Cerebellar nuclear complex (tissue), 1 donor: ENCODE data around the gene CNTN5.
"Not testable (repeated sequence)": the region's sequence is repeated elsewhere in the genome, so short reads cannot be mapped to it uniquely, and the experiment has no call there.

Source experiments
- DNase-seq, 2 experiments: peaks; one replicate each; lab custom pipeline; 2025; lab: John Stamatoyannopoulos, UW

Gene CNTN5

DNA sequence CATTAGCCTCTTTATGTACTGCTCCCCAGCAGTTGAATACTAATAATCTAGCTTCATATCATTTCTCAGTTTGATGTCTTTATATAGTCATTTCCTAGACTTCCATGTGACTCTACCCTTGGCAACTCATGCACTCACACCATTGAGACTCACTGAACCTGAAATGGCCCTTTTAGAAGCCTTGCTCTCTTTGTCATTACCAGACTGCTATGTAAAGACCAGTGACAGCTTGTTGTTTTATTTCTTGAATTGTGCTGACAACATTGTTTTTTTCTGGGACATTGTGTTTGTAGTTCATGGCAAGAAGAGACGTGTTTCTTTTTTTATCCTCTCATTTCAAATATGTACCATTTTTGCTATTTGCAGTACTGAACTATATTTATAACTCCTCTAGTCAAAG lies 256.5 kb downstream of the CNTN5 start:
- DNase-seq: no peak

DNA sequence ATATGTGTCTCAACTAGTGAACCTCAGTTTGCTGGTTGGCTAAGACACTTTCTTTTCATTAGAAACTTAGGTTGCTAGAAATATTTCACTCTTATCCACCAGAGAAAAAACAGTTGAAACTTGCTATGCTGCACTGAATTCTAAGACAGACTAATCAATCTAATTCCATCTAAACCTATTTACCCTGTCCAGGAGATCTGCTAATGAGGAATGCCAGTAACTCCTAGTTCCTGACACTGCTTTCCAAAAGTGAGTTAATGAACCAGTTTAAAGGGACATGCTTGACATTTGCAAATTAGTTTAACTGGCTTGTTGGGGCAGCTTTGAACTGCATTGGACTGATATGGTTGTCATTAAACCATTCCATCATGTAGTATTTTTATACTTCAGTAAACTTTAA lies 258.5 kb downstream of the CNTN5 start:
- no peak for DNase-seq

DNA sequence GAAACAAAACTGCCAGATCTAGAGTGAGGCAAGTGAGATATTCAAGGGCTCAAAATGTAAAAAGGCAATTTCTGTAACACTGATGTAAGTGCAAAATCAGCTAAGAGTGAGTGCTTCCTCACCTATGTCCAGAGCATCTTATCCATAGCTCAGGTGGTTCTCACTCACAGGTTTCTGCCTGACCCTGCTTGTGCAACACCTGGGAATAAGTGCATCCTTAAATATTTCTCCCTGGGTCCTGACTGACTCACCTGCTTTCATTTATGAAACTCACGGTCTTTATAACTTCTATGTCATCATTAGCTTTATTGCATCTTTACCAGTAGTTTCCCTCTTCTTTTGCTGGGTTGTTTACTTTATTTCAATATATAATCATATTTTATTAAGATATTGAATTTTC lies 260.6 kb downstream of the CNTN5 start:
- DNase-seq: no peak

DNA sequence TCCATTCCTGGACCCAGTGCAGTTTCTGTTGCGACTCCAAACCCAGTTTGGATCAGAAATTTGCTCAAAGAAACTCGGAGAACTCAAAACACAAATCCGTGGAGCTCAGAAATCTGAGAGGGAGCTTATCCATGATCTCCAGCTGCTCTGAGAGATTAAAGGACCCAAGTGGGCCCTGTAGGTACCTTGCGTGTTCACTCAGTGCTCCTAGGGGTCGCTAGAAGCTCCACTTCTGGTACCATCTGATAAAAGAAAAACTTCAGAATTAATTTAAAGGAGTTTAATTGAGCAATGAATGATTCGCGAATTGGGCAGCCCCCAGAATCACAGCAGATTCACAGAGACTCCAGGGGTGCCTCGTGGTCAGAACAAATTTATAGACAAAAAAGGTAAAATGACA lies 277.2 kb downstream of the CNTN5 start:
- not testable (repeated sequence) for DNase-seq

DNA sequence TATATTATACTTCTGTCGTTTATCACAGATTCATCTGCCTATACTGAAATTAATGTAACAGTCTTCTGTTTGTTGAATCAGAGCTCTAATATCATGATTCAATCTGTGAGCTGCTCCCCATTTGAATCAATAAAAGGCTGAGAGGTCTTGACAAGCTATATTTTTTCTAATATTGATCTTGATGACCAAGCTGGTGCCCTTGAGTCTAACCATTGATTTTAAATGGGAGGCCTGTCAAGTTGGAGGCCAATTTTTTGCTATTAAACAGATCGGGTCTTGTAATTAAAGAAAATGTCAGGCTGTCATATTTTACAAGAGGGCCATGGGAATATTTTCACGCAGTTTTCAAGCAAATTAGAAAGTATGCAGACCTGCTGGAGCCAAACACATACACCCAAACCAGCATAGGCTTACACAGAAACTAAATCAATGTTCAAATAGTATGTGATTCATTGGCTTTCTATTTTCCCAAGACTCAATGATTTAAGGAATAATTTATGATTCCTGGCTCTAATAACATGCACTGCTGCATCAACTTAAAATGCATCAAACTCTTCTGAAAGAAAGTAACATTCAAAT lies 286.9 kb downstream of the CNTN5 start:
- no peak for DNase-seq

DNA sequence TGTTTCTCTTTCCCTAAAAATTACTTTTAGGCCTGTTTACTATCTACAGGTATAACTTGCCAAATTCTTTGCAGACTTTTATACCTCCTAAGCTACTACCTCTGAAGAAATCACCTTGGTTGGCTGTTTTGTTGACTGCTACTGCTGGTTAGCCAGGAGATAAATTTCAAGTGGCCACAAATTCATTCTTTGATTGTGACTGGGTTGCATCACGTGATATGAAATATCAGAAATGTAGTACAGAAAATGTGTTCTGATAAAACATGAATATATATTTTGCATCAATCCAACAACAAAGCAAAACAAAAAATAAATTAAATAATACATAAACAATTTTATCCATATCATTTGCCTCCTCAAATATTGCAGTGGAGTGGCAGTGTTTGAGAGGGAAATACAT lies 291.1 kb downstream of the CNTN5 start:
- no peak for DNase-seq

DNA sequence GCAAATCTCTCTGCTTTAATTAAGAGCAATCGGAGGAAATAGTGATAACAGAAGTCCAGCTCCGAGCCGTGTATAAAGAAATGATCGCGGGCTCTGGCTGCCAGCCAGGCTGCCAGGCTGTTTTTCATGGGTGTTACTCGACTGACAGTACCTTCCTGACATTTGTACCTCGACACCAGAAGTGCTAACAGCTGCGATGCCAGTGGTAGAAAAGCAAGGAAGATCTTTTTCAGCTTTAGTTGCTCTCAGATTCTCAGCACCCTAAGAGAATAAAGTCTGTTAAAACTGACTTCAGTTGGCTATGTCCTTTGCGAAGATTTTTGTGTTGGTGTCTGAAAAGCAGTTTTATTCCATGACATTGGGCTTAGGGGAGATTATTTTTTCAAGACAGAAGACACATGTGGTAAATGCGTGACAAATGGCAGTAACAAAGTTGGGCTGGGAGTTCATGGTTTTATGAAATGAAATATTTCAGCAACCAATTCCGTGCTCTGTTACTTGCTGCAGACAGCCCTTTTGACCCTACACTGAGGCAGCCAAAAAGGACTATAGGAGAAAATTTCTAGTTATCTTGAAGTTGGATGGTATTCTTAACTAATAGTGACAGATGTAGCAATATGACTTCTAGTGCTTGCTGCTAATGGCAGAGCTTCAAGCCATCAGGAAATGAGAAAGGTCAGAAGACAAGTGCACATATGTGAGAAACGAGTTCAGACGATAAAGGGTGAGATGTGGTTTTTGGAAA lies 296.2 kb downstream of the CNTN5 start:
- DNase-seq: no peak

DNA sequence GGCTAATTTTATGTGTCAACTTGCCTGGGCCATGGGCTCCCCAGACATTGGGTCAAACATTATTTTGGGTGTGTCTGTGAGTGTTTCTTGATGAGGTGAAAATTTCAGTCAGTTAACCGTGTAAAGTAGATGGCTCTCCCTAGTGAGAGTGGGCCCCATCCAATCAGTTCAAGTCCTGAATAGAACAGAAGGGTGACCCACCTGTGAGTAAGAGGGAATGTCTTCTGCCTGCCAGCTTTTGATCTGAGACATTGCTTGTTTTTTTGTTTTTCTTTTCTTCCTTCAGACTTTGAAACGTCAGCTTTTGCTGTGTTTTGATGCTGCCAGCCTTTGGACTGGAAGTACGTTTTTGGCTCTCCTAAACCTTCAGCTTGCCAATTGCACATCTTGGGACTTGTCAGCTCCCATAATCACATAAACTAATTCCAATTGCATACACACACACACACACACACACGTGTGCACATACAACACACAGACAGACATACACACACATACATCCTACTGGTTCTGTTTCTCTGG lies 300.1 kb downstream of the CNTN5 start:
- no peak for DNase-seq

DNA sequence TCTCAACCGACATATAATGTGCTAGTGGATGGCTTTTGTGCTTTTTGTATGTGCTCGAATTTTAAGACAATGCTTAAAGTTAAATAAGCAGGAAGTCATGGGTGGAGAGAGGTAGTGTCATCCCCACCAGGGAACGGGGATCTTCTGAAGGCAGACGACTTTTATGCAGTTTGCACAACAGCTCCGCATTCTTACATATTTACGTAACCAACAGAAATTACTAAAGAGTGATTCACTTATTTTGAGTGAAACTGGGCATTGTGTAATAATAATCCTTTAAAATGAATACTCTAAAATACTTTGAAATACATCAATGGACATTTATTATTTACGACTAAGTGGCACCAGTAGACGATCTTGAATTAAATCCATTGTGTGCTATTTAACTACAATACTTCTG lies 305.1 kb downstream of the CNTN5 start:
- DNase-seq: no peak

DNA sequence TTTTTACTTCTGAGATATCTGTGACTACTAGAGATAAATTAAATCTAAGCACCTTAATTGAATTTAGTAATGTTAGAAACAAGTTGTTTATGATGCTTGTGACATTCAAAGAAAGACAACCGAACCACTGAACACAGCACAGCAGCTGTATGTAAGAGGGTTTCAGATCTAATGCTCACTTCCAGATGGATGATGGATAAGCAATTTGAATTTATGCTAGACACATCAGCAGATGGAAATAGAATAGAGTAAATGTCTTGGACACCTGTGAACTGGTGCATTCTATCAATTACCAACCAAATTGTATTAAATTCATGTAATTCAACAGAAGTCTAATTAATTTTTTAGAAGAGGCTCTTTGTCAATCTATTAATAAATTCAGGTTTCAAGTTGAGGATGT lies 306.3 kb downstream of the CNTN5 start:
- DNase-seq: no peak

DNA sequence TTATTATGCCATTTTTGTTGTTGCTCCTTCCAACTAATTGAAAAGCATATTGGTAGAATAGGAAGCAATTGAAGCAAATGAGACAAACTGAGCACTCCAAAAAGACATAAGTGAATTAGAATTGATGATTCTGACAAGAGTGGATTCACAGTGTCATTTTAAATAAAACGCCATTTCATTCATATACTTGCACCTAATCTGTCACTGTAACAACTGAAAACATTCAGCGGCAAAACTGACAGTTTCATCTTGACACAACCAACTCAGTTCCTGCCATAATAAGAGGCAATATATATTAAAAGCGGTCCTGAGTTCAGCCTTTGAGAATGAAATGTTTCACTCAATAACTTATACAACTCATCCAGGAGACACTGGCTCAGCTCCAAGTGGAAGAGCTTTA lies 306.8 kb downstream of the CNTN5 start:
- DNase-seq: no peak

DNA sequence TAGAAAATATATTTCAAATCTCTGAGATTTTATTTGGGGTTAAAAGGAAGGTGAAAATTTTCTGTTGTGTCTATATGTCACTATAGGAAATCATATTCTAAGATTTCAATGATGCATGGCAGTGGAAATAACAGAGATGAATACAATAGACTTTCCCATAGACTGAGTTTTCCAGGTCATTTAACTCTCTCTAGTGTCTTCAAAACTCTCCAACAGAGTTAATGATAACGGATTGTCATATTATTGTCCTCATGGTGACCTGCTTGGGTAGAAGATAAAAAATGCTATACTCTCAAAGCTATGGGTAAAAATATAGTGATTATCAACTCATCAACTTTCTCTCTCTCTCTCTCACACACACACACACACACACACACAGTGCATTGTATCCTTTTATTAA lies 312.9 kb downstream of the CNTN5 start:
- no peak for DNase-seq

DNA sequence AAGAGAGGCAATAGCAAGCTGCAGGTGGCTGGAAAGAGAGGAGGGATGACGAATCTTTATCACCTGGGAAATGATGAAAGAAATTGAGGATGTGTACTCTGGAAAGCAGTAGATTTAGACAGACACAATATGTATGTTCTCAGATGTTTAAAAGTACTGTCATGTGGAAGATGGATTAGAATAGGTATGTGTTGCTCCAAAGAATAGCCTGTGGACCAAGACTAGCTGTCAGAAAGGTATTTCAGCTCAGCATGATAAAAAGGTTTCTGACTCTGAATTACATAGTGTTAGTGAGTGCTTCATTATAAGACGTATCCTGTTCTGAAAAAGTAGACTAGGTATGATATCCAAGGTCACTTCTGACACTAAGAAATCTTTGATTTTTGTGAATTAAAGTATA lies 322.4 kb downstream of the CNTN5 start:
- DNase-seq: no peak

DNA sequence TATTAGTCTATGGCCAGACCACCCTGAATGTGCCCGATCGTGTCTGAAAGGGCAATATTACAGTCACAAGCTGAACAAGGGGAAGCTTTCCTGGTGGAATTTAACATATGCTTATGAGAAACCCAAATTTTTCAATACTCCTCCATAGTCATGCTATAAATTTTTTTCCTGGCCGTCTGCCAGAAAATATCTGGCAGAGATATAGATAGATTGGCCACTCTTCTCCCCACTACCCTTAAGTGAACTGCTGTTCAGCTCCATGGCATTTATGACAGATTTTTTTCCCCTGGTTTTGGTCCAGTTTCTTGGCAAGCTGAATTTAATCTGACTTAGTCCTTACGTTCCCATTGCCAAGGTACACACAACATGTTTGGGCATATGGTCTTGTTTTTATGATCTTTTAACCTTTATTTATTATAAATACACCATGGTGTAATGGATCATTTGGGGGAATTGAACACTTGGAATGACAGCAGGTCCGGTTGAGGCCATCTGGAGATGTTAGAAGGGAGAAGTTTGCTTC lies 328.5 kb downstream of the CNTN5 start:
- no peak for DNase-seq

DNA sequence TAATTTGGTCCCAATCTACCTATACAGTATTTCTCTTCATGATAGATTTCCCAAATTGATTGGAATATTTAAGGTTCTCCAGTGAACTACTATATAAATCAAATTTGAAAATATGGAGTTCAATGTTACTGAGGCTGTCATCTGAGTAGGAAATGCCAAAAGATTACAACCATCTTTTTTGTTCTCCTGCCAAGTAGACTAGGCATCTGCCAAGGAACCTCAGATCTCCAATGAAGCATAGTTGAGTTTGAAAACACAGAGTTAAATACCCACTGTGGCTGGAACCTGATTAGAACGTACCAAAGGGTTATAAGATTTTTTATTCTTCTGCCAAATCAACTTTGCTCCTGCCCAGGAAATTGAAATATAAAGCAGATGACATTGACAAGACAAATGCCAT lies 330.9 kb downstream of the CNTN5 start:
- DNase-seq: no peak

DNA sequence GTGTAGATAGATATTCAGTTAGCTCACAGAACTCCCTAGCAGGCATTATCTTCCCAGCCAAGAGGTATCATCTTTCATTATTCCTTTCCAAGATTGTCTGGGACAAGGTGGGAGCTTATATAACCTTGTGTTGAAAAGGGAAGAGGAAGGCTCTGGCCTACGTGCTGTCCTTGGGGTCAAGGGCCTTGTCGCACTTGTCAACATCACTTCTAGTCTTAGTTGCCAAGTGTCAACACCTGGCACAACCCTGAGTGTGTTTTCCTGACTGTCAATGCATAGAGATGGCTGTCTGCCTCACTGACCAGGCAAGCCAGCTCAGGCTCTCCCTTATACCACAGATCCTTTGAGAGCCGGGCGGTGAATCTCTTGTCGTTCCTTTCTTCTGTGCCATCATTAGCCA lies 331.9 kb downstream of the CNTN5 start:
- no peak for DNase-seq

DNA sequence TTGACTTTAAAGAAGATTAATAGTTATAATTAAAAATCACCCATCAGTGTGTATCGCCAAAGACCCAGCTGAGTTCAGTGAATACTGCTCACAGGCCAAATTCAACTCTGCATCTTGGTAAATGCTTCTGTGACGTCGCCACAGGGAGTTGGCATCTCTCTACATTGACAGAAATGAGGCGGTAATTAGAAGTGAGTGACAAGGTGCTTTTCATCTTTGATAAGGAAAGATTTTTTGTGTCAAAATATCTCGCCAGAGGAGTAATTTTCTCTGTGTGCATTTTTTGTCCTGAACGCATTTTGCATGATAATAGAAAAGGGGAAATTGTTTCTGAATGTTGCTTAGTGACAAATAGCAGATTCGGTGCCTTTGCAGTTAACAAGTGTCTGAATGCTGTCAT lies 345.8 kb downstream of the CNTN5 start:
- no peak for DNase-seq

DNA sequence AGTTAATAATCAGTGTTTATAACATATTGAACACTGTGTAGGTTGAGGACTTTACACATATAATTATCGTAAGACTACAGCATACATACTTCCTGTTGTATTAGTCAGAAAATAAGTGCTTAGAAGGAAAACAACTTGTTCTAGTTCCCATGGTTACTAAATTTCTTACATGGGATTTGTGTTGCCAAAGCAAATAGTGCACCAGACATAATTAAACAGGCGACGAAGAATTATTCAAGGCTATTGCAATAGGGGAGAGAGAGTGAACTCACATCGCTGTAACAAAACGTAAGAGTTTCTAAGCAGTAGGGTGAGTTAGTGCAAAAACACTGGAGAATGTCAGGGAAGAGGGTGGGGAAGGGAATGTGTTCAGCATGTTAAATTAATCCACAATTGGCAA lies 347.8 kb downstream of the CNTN5 start:
- no peak for DNase-seq

DNA sequence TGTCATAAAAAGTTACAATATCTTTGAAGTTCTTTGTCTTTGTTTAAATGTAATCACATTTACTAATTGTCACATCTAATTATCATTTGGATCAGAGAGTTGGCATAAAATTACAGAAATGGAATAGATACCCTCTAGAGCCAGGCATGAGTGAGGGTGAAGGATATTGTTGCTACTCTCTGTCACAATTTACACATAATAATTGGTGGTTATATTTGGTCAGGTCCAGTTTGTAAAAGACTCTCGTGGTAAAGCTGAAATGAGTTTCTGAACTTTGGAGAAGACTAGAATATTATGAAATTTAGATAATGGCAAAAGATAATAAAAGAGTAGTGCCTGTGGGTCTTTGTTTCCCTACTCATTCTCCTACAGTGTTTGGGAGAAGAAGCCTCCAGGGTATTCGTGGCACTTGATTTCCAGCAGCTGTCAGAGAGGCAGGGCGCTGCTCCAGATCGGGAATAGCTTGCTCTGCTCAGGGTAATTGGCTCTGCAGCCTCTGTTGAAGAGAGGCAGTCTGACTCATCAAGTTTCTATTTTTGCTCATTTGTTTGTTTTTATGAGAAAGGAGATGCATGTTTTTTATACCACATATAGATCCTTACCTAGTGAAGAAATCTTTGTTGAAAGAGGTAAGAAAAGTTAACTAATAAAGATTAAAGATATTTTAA lies 349.9 kb downstream of the CNTN5 start:
- no peak for DNase-seq

DNA sequence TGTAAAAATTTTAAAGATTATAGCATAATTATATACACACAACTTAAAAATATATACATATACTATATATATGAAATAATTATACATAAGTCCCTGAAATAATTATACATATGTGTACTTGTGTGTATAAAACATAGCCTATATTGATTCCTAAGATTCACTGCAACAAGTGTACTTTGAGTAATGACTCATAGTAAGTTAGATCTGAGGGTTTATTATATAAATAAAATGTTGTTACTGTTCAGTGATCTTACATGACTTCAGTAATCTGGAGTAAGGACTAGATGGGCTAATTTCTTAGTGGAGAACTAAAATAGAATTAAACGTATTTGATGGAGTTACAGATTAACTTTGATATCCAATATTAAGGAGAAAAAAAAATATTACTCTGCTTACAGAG lies 350.5 kb downstream of the CNTN5 start:
- no peak for DNase-seq

DNA sequence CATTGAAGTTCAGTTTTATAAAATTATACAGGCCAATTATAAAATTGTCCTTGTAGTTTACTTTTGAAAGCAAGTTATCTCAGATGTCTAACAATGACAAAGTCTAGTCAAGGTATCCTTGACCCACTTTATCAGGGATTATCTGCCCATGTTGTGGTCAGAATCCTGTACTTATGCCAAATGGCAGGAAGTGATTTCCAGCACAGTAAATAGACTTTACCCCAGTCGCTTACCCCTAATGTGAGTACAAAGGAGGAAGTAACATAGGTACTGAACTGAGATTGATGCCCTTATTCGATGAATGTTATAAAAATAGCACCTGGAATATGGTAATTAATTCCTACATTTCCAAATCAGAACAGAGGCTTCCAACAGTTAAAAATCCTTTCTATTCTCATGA lies 355.7 kb downstream of the CNTN5 start:
- no peak for DNase-seq

DNA sequence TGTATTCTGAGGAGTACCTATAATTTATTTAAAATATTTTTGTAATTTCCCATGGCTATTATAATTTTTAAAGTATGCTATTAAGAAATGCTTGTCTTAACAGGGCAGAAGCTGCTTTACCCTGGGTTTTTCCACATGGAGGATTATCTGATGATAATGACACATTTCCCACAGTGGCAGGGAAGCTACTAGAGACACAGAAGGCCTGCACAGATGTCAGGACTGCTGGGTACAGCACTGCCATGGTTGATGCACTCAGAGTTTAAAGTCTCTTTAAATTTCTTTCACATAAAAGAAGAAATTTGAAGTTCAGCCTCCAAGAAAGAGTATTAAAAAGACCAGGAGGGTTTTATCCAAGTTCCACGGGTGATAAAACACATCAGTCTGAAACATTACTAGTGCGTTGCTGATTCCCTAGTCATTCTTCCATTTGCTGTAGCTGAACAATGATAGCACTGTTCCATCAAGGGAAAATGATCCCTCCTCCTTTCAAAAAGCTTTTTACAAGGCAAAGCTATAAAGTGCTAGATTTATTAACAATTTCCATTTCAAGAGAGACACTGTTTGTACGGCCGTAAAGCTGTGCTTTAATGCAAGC lies 363.0 kb downstream of the CNTN5 start:
- DNase-seq: no peak

DNA sequence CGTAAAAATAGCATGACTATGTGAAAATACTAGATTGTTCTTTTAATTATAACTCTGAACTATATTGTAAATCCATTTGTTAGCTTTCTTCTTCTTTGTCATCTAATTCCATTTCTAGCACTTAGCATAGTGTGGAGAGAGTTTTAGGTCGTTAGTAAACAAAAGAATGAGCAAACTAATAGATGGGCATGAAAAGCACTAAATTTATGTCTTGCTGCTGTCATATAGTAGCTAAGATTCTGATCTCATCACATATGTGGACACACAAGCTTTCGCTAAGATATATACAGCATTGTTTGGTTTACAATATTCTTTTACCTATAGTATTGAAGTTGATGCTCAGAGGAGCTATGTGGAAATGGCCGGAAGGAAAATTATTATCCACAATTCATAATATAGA lies 370.5 kb downstream of the CNTN5 start:
- no peak for DNase-seq
